Tibial nerve (tissue), 4 donors: ENCODE results near the gene PREB. TPM values are rescaled to one million over a fixed set of nuclear protein-coding genes. Genes with fewer than 3 reads are reported as not detected.

ENCODE experiments used
- DNase-seq, 2 donors: peaks; one replicate each; pipeline ENCODE4 v3.0.0-alpha.2; 2019; ENCODE audit warnings: low spot score in 2 of 2
- H3K27ac ChIP-seq, 4 donors: fragments of 200-600 bp; sonication (generic) in 3 of 4; one replicate each; pipeline ENCODE4 v1.5.1; 2017 to 2019; ENCODE audit warnings: mild to moderate bottlenecking in 1 of 4
- H3K27me3 ChIP-seq, 2 donors: fragments of 200-600 bp; sonication (generic) in 1 of 2; one replicate each; pipeline versions ENCODE4 v1.5.1 to v1.6.0; 2017 to 2019
- H3K36me3 ChIP-seq, 3 donors: fragments of 200-600 bp; sonication (generic); one replicate each; pipeline ENCODE4 v1.5.1; 2018 to 2019
- H3K4me1 ChIP-seq, 4 donors: fragments of 200-600 bp; sonication (generic) in 3 of 4; one replicate each; pipeline ENCODE4 v1.5.1; 2017 to 2019
- H3K4me3 ChIP-seq, 4 donors: fragments of 200-600 bp; sonication (generic) in 3 of 4; one replicate each; pipeline ENCODE4 v1.5.1; 2017 to 2019; ENCODE audit warnings: mild to moderate bottlenecking in 1 of 4, moderate library complexity in 1 of 4
- H3K9me3 ChIP-seq, 4 donors: fragments of 200-600 bp; sonication (generic) in 3 of 4; one replicate each; pipeline ENCODE4 v1.5.1; 2017 to 2019
- EP300 ChIP-seq, 2 donors: sonication (generic); formaldehyde crosslinking; IDR thresholded peaks; one replicate each; pipeline ENCODE4 v1.6.1; 2017; ENCODE audit warnings: antibody characterized with exemption in 2 of 2, mild to moderate bottlenecking in 1 of 2
- POLR2A ChIP-seq, 2 donors: fragments of 450-650 bp; IDR thresholded peaks; one replicate each; pipeline ENCODE4 v1.6.1; 2017; ENCODE audit warnings: antibody characterized with exemption in 2 of 2, mild to moderate bottlenecking in 2 of 2, moderate library complexity in 2 of 2
- WGBS, 2 donors: methylation state at CpG; one replicate each; pipeline ENCODE4 v1.1.5; 2018; 5-methylcytosine and 5-hydroxymethylcytosine counted together
- total RNA-seq, 4 donors: library from RNA; depleted of rRNA; stranded (reverse); fragments of >200 nt; gene quantifications; one replicate each; pipeline ENCODE4 v1.1.0, GENCODE V29; 2016
- TF ChIP-seq, protein P1 (sequence below), 5 experiments: fragments of 200-600 bp in 3 of 5; fragments of 450-650 bp in 2 of 5; sonication (generic) in 3 of 5; IDR thresholded peaks; one replicate each; pipeline ENCODE4 v1.5.1; 2016 to 2019; ENCODE audit warnings: antibody characterized with exemption in 5 of 5, mild to moderate bottlenecking in 3 of 5, moderate library complexity in 2 of 5

Gene PREB, protein sequence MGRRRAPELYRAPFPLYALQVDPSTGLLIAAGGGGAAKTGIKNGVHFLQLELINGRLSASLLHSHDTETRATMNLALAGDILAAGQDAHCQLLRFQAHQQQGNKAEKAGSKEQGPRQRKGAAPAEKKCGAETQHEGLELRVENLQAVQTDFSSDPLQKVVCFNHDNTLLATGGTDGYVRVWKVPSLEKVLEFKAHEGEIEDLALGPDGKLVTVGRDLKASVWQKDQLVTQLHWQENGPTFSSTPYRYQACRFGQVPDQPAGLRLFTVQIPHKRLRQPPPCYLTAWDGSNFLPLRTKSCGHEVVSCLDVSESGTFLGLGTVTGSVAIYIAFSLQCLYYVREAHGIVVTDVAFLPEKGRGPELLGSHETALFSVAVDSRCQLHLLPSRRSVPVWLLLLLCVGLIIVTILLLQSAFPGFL
- 100 to 1,000 TPM in 1 of 4 donors, 10 to 100 TPM in 3; 54.4 to 114 (median 80.1) TPM for total RNA-seq

DNA sequence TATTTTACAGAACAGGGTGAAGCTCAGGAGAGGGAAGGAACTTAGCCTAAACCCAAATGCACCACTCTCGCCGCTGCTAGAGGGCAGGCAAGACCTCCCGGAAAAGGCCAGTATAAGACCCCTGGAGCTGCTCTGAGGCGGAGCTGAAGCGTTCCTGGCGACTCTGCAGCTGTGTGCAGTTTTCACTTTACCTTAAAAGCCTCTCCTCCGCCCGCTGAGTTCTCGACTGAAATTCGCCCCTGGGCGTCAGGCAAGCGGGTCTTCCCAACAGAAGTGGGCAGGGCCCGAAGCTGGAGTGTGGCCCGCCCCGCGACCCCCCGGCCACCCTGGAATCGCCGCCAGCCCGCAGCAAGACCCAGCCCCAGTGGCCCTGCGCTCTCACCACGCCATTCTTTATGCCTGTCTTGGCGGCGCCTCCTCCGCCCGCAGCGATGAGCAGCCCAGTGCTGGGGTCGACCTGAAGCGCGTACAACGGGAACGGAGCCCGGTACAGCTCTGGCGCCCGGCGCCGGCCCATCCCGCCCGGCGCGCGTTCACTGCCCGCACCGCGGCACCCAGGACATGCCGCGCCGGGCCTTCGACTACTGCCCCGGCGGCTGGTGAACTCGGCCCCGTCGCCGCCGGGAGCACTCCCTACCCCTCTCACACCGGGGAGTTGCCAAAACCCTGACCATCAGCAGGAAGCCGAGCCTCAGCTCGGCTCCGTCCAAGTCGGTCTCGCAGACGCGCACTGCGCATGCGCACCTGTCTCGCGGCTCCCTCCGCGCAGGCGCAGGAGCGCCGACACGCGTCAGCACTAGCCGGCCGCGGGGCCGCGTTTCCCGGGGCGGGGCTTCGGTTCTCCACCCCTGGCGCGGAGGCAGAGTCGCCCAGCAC, at the start of gene PREB:
PREB (minus strand) TSS at position 732 of the 876 bp plus-strand sequence; CDS start at position 517, 215 bp downstream.
- Histone ChIP-seq H3K27me3 (no peaks in the 10 kb centered on the region), H3K27ac (peak within 1 kb of the TSS; percentile 39 to 96 (median 89)), H3K36me3 (peaks cover 0 to 36% (median 9%) of the 10 kb centered on the region in 3 donors), H3K4me3 (peak within 1 kb of the TSS; percentile 70 to 100 (median 95)), H3K4me1 (peaks cover 0 to 20% (median 12%) of the 10 kb centered on the region in 4 donors), H3K9me3 (no peaks in the 10 kb centered on the region)
- TF ChIP-seq POLR2A (IDR thresholded peaks at IDR 0.05) = peak; percentile 84 to 86
- TF ChIP-seq EP300 (IDR thresholded peaks at IDR 0.05) = peak; percentile 92 to 94
- TF ChIP-seq, protein P1, sequence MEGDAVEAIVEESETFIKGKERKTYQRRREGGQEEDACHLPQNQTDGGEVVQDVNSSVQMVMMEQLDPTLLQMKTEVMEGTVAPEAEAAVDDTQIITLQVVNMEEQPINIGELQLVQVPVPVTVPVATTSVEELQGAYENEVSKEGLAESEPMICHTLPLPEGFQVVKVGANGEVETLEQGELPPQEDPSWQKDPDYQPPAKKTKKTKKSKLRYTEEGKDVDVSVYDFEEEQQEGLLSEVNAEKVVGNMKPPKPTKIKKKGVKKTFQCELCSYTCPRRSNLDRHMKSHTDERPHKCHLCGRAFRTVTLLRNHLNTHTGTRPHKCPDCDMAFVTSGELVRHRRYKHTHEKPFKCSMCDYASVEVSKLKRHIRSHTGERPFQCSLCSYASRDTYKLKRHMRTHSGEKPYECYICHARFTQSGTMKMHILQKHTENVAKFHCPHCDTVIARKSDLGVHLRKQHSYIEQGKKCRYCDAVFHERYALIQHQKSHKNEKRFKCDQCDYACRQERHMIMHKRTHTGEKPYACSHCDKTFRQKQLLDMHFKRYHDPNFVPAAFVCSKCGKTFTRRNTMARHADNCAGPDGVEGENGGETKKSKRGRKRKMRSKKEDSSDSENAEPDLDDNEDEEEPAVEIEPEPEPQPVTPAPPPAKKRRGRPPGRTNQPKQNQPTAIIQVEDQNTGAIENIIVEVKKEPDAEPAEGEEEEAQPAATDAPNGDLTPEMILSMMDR (IDR thresholded peaks at IDR 0.05) = peak in 2 of 5 experiments; percentile 12 to 32
- WGBS, 2 donors = 0 to 1% methylated on average over 31 to 56 of the region's 86 CpGs
- peak; percentile 85 to 91 for DNase-seq

DNA sequence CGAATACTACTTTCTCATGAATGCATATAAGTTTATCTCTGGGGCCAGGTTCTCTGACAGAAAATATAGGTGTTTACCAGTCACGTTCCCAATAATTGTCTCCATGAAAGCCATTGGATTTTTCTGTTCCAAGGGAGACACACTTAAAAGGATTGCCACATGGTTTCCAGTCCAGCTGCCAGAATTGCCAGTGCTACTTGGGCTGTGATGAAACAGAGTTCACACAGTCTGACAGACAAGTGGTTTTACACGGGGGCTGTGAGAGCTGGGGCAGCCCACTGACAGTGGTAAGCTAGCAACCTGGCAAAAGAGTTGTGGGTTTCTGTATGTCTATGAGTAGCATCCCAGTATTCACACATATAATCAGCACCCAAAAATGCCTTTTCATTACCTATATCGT, 49.7 kb upstream of the PREB start:
- DNase-seq = peak; percentile 26 to 60
- H3K27ac ChIP-seq = peak overlapping the region in 2 of 4 donors; percentile 81 to 86
- no peak overlapping the region for H3K4me3 ChIP-seq
- no peaks in the 10 kb centered on the region for H3K9me3 ChIP-seq
- WGBS, 2 donors = 76 to 80% methylated on average over 4 of the region's 4 CpGs
- H3K27me3 ChIP-seq = no peaks in the 10 kb centered on the region
- H3K36me3 ChIP-seq = no peaks in the 10 kb centered on the region
- TF ChIP-seq, protein P1 (IDR thresholded peaks at IDR 0.05) = no peak
- TF ChIP-seq EP300 (IDR thresholded peaks at IDR 0.05) = peak in 1 of 2 donors; percentile 61
- H3K4me1 ChIP-seq = peaks cover 0 to 19% (median 4%) of the 10 kb centered on the region in 4 donors

DNA sequence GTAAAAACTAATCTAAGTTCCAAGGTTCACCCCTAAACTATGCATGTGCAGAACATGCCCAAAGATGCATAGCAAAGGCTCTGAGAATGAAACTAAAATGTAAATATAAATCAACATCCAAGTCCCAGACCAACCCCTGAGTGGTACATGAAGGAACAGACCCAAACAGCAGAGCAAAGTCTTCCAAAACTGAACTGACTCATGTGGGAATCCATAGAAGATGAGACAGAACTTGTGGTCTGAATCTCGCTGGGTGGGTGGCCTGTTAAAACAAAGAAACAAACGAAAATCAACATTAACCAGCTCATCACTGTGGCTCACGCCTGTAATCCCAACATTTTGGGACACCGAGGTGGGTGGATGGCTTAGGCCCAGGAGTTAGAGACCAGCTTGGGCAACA, 47.9 kb upstream of the PREB start:
- H3K9me3 ChIP-seq = no peaks in the 10 kb centered on the region
- no peaks in the 10 kb centered on the region for H3K36me3 ChIP-seq
- WGBS, 2 donors = 52 to 64% methylated on average over 4 of the region's 4 CpGs
- peaks cover 0 to 19% (median 4%) of the 10 kb centered on the region in 4 donors for H3K4me1 ChIP-seq
- no peaks in the 10 kb centered on the region for H3K27me3 ChIP-seq
- no peak for DNase-seq
- H3K4me3 ChIP-seq = no peak overlapping the region
- H3K27ac ChIP-seq = no peak overlapping the region
- TF ChIP-seq, protein P1 (IDR thresholded peaks at IDR 0.05) = no peak
- TF ChIP-seq EP300 (IDR thresholded peaks at IDR 0.05) (no peak), POLR2A (IDR thresholded peaks at IDR 0.05) (no peak)

DNA sequence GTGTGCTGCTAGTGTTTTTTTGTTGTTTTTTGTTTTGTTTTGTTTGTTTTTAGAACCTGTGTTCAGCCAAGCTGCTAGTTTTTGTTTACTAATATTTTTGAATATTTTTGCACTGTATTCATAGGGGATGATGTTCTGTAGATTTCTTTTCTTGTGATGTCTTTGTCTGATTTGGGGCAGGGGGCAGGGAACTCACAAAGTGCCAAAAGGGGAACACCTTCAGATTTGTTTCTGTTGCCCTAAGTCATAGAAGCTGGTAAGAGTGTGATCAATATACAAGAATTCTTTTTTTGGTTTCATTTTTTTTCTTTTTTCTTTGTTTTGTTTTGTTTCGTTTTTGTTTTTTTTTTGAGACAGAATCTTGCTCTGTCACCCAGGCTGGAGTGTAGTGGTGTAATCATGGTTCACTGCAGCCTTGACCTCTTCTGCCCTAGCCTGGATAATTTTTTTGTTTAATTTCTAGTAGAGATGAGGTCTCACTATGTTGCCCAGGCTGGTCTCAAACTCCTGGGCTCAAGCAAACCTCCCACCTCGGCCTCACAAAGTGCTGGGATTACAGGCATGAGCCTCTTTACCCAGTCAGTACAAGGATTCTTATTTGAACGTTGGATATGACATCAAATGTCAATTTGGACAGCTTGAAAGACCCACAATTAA, 45.0 kb upstream of the PREB start:
- TF ChIP-seq EP300 (IDR thresholded peaks at IDR 0.05) = no peak
- TF ChIP-seq, protein P1 (IDR thresholded peaks at IDR 0.05) = no peak
- TF ChIP-seq POLR2A (IDR thresholded peaks at IDR 0.05) = no peak
- Histone ChIP-seq H3K4me1 (peaks cover 0 to 8% (median 0%) of the 10 kb centered on the region in 4 donors), H3K9me3 (no peaks in the 10 kb centered on the region), H3K27ac (peak overlapping the region in 1 of 4 donors; percentile 22), H3K4me3 (no peak overlapping the region), H3K36me3 (no peaks in the 10 kb centered on the region), H3K27me3 (no peaks in the 10 kb centered on the region)
- 54 to 55% methylated on average over 3 of the region's 3 CpGs for WGBS, 2 donors
- DNase-seq = no peak
